NOMO-1 treated with DMSO at 0.1 percent for 48 hours (cell line): Measurements from ENCODE around the gene TMEM182.

Source experiments
- DNase-seq: peaks from one replicate; lab custom pipeline; 2025; ENCODE audit not compliant: unreplicated experiment; lab: John Stamatoyannopoulos, UW

The TMEM182 gene

DNA sequence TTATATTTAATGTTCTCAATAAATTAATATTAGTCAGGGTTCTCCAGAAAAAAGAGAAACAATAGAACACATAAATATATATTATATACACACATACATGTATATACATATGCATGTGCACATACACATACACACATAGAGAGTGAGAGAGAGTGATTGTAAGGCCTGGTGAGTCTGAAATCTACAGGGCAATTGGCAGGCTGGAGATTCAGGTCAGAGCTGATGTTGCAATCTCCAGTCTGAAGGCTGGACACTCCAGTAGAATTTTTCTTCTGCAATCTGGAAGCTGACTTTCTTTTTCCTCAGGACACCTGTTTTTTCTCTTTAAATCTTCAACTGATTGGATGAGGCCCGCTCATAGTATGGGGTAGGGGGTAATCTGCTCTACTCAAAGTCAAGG is 3.2 kb downstream of the TMEM182 start:
- DNase-seq = no peak

DNA sequence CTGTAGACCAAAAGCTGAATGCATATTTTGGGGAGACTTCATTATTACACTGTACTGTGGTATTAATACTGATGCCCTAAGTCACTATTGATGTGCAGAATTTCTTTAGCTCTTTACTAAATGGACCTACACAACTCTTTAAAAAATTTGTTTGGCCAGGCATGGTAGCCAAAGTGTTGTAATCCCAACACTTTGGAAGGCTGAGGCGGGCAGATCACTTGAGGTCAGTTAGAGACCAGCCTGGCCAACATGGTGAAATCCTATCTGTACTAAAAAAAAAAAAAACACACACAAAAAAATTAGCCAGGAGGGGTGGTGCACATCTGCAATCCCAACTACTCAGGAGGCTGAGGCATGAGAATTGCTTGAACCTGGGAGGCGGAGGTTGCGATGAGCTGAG is 6.4 kb downstream of the TMEM182 start:
- no peak for DNase-seq

GRCh38 chr2:102768892-102769291 is 7.1 kb downstream of the TMEM182 start:
- DNase-seq = no peak

DNA sequence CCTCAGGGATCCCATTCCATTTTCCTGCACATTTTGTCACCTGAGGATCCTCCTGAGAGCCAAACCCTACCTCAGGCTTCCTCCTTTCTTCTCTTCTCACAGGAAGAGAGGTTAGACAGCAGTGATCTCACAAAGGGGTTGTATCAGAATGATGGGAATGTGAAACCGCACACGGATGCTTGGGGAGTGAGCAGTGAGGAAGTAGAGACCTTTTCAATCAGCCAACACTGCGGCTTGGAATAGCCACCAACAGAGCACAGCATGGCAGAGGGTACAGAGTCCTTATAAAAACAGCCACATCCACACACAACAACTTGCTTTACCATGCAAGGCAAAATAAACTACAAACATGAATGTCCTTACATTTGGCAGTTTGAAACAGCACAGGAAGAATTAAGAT is 8.7 kb downstream of the TMEM182 start:
- no peak for DNase-seq

- DNase-seq = no peak
Measured at GRCh38 chr2:102771114-102771513, 9.3 kb downstream of the TMEM182 start.

- no peak for DNase-seq
Measured at GRCh38 chr2:102772659-102773058, 10.8 kb downstream of the TMEM182 start.

- DNase-seq = no peak
Measured at GRCh38 chr2:102773149-102773705, 11.4 kb downstream of the TMEM182 start.

DNA sequence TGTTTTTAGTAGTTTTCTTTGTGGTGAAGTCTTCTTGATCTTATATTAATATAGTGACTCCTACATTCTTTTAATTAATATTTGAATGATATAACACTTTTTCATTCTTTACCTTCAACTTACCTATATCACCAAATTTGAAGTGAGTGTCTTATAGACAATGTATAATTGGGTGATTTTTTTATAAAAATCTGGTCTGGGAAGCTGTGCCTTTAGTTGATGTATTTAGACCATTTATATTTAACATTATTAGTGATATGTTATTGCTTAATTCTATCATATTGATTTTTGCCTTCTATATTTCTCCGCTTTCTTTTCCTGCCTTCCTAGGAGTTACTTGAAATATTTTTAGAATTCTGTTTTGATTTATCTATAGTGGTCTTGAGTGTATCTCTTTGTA is 16.4 kb downstream of the TMEM182 start:
- DNase-seq = no peak

DNA sequence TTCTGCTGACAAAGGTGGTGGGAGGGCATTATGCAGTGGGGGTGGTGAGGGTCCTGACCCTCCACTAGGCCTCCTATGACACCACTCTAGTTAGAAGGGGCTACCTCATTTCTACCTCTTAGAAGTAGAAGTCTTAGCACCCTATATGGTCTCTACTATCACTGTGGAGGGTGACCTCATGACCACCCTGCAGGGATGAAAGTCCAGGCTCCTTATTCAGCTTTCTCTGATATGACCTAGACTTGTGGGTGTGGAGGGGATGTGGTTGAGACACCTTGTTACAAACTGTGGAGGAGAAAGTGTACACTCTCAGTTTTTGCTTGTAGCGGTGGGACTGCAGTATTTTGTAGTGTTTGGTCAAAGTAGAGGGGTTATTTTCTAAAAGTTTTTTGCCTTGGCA is 18.6 kb downstream of the TMEM182 start:
- DNase-seq = no peak

DNA sequence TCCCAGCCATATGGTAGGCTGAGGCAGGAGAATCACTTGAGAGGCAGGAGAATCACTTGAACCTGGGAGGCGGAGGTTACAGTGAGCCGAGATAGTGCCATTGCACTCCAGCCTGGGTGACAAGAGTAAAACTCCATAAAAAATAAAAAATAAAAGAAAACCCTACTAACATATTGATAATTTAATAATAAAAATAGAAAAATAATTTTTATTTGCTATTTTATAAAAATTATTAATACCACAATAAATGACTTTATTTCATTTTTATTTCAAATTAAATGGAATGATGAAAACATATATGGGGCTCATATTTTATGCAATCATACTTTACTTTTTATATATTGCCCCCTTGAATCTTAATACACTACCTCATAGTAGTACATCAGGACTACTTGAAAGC is 20.4 kb downstream of the TMEM182 start:
- no peak for DNase-seq

GRCh38 chr2:102782933-102783332 is 21.1 kb downstream of the TMEM182 start:
- DNase-seq = no peak

DNA sequence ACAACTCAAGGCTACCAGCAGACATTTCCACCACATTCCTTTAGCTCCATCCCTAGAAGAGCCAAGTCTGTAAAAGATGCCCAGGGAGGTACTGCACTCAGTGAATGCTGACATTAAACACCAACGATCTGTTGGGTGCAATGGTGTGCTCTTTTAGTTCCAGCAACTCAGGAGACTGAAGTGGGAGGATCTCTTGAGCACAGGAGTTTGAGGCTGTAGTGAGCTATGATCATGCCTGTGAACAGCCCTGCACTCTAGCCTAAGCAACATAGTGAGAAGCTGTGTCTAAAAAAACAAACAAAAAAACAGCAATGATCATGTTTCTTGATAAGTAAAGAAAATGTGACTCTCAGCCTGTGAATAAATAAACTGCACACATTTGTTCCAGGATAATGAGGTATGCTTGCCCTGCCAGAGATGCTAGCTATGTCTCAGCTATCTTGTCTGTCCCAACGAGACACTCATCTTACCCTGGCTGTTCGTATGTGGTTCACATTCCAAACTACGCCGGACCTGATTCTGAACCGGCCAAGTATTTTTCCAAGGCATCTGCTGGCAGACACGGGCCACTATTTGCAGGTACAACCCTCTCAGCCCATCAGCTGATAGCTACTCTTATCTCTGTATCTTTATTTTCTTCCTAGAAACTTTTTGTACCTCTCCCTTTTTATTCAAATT is 21.8 kb downstream of the TMEM182 start:
- no peak for DNase-seq

DNA sequence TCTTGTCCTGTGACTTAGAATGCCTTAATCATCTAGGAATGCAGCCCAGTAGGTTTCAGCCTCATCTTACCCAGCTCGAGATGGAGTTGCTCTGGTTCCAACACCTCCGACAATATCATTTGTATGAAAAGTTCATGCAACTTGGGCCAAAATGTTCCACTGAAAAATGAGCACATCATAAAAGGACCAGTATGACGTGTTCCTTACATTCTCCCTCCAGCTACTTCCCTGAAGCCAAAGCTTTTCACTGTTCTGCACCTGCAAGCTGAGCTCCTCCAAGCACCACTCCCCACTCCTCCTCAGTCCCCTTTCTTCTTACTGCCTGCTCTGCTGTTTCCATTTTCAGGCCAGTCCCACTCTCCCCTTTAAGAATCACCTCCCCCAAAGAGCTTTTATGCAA is 23.1 kb downstream of the TMEM182 start:
- DNase-seq = no peak

DNA sequence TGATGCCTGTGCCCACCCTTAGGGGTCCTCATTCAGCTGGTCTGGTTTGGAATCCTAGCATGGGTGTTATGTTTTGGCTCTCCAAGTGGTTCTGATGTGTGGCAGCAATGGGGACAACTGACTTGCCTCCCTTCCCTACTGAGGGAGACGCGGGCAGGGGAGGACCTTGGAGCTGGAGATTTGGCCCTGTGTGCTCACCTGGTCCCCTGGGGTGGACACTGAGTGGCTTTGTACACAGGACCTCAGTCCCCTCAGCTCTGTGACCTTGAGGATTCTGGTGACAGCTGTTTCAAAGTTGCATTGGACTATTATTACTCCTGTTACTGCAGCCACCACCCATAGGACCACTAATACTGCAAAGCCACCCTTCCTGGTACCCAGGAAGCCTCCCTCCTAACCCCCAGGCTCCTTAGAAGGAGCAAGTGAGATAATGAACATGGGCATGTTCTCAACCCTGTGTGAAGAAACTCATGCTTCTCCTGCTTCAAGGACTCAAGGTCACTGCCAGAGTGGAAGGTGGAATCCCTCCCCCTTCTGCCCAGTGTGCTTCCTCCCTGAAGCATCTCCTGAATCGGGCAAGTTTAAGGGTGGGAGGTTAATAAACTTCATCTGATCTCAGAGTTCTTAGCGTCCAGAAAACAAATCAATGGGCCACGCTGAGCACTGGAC is 26.5 kb downstream of the TMEM182 start:
- no peak for DNase-seq

GRCh38 chr2:102788885-102789260 is 27.0 kb downstream of the TMEM182 start:
- peak; percentile 11 for DNase-seq

- no peak for DNase-seq
Measured at GRCh38 chr2:102789349-102790090, 27.7 kb downstream of the TMEM182 start.

DNA sequence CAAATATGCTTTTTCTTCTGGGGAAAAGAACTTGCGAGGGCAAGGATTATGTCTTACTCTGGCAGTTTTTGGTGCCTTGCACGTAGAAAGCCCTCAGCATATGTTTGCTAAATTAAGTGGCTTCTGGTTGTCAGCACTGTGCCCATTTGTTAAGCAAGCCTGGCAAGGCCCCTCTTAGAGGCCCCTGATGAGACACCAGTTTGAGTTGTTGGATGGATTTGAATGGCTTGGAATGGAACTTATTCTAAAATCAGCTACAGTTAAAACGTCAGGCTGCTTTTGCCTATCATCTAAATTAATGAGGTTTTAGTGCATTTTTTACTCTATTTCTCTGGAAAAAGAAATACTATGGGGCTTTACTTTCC is 28.2 kb downstream of the TMEM182 start:
- DNase-seq = no peak

DNA sequence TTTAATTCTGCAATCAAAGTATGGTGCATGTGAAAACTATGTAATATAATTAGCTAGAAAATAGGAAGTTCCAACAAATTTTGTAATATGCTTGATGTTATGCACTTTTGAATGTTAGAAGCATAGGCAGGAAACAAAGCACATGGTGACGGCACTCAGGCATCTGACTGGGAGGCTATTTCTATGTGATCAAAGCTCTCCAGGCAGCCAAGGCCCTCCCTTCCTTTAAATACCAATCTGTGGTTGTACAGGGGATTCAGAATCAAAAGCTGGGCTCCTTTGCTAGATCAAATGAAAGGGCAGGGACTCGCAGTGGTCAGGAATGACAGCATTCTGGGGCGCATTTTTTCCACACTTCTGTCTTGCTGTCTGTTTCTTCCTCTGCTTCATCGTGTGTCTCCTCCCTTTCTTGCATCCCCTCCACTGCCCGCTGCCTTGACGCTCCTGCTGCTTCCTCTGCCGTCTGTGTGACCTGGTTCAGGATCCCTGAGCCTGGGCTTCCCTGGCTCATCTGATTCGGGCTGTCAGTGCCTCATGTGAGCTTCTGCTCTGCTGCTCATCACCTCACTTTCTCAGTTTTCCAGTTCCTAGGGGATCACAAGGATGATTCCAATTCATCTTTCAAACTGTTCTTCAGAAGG is 30.9 kb downstream of the TMEM182 start:
- DNase-seq = peak; percentile 45

- DNase-seq = no peak
Measured at GRCh38 chr2:102795641-102796040, 33.8 kb downstream of the TMEM182 start.

- DNase-seq = no peak
Measured at GRCh38 chr2:102796337-102796736, 34.5 kb downstream of the TMEM182 start.

- no peak for DNase-seq
Measured at GRCh38 chr2:102797486-102797885, 35.7 kb downstream of the TMEM182 start.

DNA sequence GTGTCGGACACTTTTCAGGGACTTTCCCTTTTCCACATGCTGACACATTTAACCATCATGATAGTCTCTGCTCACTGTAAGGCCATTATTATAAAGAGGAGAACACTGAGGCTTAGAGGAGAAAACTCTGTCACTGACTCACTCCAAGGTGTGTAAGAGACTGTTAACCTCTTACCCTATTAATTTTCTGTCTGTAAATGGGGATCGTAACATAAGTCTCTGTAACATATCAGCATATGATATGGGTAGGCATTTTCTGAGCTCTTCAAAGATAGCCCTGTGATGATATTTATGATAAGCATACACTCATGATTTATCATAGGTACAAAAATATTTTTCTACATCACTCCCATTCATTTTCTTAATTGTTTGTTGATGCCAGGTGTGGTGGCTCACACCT is 36.4 kb downstream of the TMEM182 start:
- no peak for DNase-seq
